ENCODE results near the gene HDAC10. TPM values are rescaled to one million over a fixed set of nuclear protein-coding genes. Genes with fewer than 3 reads are reported as not detected.

The HDAC10 gene
- total RNA-seq, 4 donors from 2014 or later: 31.4 to 42.7 (median 32.5) TPM

DNA sequence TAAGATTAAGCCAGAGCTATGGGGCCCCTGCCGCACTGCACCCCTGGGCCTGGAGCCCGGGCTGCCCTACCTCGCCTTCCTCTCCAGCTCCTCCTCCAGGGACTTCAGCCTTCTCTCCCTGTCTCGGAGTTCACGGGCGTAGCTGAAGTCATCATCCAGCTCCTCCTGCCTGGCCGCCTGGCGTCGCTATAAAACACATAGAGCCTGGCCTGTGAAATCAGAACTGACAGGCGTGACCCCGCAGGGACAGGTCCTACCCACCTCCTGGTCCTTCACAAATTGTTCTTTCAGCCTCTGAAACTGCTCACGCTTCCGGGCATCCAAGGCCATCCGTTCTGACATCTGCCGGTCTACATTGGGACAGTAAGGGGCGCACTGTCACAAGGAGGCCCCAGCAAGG, 27.0 kb downstream of the HDAC10 start:
- TF ChIP-seq, protein P1, sequence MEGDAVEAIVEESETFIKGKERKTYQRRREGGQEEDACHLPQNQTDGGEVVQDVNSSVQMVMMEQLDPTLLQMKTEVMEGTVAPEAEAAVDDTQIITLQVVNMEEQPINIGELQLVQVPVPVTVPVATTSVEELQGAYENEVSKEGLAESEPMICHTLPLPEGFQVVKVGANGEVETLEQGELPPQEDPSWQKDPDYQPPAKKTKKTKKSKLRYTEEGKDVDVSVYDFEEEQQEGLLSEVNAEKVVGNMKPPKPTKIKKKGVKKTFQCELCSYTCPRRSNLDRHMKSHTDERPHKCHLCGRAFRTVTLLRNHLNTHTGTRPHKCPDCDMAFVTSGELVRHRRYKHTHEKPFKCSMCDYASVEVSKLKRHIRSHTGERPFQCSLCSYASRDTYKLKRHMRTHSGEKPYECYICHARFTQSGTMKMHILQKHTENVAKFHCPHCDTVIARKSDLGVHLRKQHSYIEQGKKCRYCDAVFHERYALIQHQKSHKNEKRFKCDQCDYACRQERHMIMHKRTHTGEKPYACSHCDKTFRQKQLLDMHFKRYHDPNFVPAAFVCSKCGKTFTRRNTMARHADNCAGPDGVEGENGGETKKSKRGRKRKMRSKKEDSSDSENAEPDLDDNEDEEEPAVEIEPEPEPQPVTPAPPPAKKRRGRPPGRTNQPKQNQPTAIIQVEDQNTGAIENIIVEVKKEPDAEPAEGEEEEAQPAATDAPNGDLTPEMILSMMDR (IDR thresholded peaks at IDR 0.05): no peak
- no peak for TF ChIP-seq POLR2A (IDR thresholded peaks at IDR 0.05)
- H3K27me3 ChIP-seq: no peaks in the 10 kb centered on the region
- peaks cover 46 to 59% of the 10 kb centered on the region in 2 donors for H3K36me3 ChIP-seq
- H3K27ac ChIP-seq: no peak overlapping the region
- H3K9me3 ChIP-seq: no peaks in the 10 kb centered on the region
- H3K4me1 ChIP-seq: peaks cover 5 to 6% of the 10 kb centered on the region in 2 donors
- DNase-seq: no peak
- no peak overlapping the region for H3K4me3 ChIP-seq (replicated peaks in 1 of 3)
- 95 to 97% methylated on average over 16 of the region's 16 CpGs for WGBS, 2 donors
- intact Hi-C loops (cut with DNase I): no loop called here

DNA sequence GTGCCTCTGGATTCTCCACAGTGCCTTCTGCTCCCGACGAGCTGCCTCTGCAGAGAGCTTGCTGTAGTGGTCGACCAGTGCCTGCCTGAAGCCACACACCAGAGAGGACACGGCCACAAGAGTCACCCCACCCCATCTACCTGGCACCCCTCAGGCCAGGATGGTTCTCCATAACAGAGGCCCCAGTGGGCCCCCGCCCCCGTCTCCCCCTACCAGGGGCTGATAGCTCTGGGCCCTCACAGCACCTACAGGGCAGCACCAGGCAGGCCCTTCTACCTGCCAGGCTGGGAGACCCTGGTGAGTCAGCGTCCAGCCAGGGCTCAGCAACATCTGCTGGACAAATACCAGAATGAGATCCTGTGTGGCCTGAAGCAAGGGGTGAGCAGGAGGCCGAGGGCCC, 28.6 kb downstream of the HDAC10 start:
- intact Hi-C loops (cut with DNase I): no loop called here
- Histone ChIP-seq H3K27ac (no peak overlapping the region), H3K27me3 (no peaks in the 10 kb centered on the region), H3K36me3 (peaks cover 56 to 71% of the 10 kb centered on the region in 2 donors), H3K4me3 (replicated peaks in 1 of 3) (no peak overlapping the region), H3K4me1 (peaks cover 5 to 6% of the 10 kb centered on the region in 2 donors), H3K9me3 (no peaks in the 10 kb centered on the region)
- DNase-seq: no peak
- TF ChIP-seq, protein P1 (IDR thresholded peaks at IDR 0.05): no peak
- no peak for TF ChIP-seq POLR2A (IDR thresholded peaks at IDR 0.05)
- WGBS, 2 donors: 91% methylated on average over 4 to 7 of the region's 8 CpGs

DNA sequence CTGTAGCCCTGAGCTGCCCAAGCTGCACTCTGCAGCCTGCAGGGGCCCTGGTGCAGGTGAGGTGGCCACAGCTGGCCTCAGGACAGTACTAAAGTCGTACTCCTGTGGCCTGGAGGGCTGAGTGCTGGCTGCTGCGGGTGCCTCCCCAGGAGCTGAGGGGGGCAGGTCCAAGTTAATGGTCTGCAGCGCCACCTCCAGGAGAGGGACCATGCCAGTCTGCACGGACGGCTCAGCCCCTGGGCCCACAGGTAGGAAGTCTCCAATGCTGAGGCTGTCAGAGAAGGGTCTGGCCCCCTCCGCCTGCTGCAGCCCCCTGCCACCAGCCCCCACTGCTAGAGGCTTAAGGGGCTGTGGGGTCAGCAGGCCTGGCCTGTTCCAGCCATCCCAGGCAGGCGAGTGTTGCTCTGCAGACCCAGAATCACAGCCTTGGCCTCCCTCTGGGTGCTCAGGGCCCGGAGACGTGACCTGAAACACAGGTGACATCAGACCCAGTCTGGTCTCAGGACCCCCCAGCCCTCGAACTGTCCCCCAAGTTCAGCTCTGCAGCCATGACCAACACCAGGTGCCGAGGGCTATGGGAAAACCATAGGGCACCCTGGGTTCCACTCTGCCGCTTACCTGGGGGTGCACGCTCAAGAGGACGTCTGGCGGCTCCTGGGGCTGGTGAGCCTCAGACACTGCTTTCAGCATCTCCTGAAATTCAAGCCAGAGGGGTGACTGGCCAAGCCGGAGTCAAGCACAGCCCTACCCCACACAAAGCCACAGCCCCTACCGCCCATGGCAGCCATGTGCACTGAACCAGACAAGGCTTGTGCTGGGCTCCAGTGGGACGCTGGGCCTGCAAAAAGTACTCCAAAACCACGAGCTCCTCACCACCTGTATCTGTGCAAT, 29.4 kb downstream of the HDAC10 start:
- 84 to 98% methylated on average over 10 to 12 of the region's 19 CpGs for WGBS, 2 donors
- intact Hi-C loops (cut with DNase I): no loop called here

DNA sequence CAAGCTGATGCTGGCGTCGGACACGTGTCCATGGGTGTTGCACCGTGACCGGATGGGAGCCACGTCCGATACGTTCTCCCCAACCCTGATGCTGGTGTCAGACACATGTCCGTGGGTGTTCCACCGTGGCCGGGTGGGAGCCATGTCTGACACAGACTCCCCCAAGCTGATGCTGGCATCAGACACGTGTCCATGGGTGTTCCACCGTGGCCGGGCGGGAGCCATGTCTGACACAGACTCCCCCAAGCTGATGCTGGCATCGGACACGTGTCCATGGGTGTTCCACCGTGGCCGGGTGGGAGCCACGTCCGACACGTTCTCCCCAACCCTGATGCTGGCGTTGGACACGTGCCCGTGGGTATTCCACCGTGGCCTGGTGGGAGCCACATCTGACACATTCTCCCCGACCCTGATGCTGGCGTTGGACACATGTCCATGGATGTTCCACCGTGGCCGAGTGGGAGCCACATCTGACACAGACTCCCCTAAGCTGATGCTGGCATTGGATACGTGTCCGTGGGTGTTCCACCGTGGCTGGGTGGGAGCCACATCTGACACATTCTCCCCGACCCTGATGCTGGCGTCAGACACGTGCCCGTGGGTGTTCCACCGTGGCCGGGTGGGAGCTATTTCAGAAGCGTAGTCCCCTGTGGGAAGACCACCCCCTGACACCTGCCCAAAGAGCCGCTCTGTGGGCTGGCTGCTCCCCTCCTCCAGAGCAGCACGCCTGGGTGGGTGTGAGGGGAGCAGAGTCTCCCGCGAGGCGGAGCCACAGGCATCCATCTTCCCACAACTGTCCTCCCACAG, 30.3 kb downstream of the HDAC10 start:
- intact Hi-C loops (cut with DNase I): no loop called here

More for the DNA sequence above, 29.4 kb downstream of the HDAC10 start:
- H3K9me3 ChIP-seq: no peaks in the 10 kb centered on the region
- no peak overlapping the region for H3K27ac ChIP-seq
- no peaks in the 10 kb centered on the region for H3K27me3 ChIP-seq
- H3K36me3 ChIP-seq: peaks cover 63 to 78% of the 10 kb centered on the region in 2 donors
- H3K4me1 ChIP-seq: peaks cover 5 to 6% of the 10 kb centered on the region in 2 donors
- DNase-seq: no peak
- no peak overlapping the region for H3K4me3 ChIP-seq (replicated peaks in 1 of 3)
- no peak for TF ChIP-seq POLR2A (IDR thresholded peaks at IDR 0.05)
- TF ChIP-seq, protein P1 (IDR thresholded peaks at IDR 0.05): no peak

More for the DNA sequence above, 30.3 kb downstream of the HDAC10 start:
- no peak overlapping the region for H3K27ac ChIP-seq
- TF ChIP-seq, protein P1 (IDR thresholded peaks at IDR 0.05): no peak
- no peak for TF ChIP-seq POLR2A (IDR thresholded peaks at IDR 0.05)
- 92 to 96% methylated on average over 31 to 43 of the region's 45 CpGs for WGBS, 2 donors
- no peaks in the 10 kb centered on the region for H3K9me3 ChIP-seq
- no peak overlapping the region for H3K4me3 ChIP-seq (replicated peaks in 1 of 3)
- peaks cover 69 to 80% of the 10 kb centered on the region in 2 donors for H3K36me3 ChIP-seq
- no peak for DNase-seq
- H3K4me1 ChIP-seq: peaks cover 5 to 6% of the 10 kb centered on the region in 2 donors
- H3K27me3 ChIP-seq: no peaks in the 10 kb centered on the region

Data from thyroid gland (tissue), 4 donors.